Measurements from ENCODE around the gene TEF.

GRCh38 chr22:41418717-41419116 lies 37.0 kb downstream of the TEF start:
- TF ChIP-seq, protein P1, sequence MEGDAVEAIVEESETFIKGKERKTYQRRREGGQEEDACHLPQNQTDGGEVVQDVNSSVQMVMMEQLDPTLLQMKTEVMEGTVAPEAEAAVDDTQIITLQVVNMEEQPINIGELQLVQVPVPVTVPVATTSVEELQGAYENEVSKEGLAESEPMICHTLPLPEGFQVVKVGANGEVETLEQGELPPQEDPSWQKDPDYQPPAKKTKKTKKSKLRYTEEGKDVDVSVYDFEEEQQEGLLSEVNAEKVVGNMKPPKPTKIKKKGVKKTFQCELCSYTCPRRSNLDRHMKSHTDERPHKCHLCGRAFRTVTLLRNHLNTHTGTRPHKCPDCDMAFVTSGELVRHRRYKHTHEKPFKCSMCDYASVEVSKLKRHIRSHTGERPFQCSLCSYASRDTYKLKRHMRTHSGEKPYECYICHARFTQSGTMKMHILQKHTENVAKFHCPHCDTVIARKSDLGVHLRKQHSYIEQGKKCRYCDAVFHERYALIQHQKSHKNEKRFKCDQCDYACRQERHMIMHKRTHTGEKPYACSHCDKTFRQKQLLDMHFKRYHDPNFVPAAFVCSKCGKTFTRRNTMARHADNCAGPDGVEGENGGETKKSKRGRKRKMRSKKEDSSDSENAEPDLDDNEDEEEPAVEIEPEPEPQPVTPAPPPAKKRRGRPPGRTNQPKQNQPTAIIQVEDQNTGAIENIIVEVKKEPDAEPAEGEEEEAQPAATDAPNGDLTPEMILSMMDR (IDR thresholded peaks at IDR 0.05), result no peak
- no peak for TF ChIP-seq ZFX (IDR thresholded peaks at IDR 0.05; ENCODE audit: borderline replicate concordance)

Data from 22Rv1 (cell line).